H54 (cell line): Measurements from ENCODE around the gene RASIP1.

Source experiments
- DNase-seq: peaks from one replicate; pipeline ENCODE4 v3.0.0; 2011; ENCODE audit warnings: low spot score, mixed read lengths; ENCODE audit not compliant: insufficient read length
- FAIRE-seq: peaks from 3 replicates; lab custom pipeline; 2011; peaks lifted over from hg19 to GRCh38; lab: Jason Lieb, UNC
- POLR2A ChIP-seq: IDR thresholded peaks from 2 replicates; pipeline ENCODE4 v1.6.1; 2011; ENCODE audit warnings: low read depth, mild to moderate bottlenecking, low read length

RASIP1 gene

GRCh38 chr19:48673436-48674100 is 66.8 kb downstream of the RASIP1 start:
- no peak for TF ChIP-seq POLR2A
- FAIRE-seq, result no peak
- DNase-seq, result no peak

DNA sequence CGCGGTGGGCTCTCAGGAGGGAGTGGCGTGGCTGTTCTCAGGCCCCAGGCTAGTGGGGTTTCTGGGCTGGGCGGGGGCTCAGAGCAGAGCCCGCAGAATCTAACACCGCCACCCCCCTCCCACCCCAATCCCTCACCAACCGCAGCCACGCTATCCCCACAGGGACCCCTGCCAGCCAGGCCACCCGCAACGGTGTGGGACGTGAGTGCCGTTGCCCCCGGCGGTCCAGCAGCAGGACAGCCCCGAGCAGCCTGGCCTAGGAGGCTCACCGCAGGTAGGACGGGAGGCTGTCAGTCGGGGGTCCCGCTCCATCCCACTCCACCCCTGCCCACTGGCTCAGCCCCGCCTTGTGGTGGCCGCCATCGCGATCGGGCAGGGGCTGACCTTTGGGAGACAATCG is 67.4 kb downstream of the RASIP1 start, which contains the start of gene NTN5:
TSS of gene NTN5 (minus strand) at position 24 of the 400 bp plus-strand sequence. CDS start 2,031 bp downstream, outside the sequence.
- DNase-seq (no peak), FAIRE-seq (no peak)
- no peak for TF ChIP-seq POLR2A

DNA sequence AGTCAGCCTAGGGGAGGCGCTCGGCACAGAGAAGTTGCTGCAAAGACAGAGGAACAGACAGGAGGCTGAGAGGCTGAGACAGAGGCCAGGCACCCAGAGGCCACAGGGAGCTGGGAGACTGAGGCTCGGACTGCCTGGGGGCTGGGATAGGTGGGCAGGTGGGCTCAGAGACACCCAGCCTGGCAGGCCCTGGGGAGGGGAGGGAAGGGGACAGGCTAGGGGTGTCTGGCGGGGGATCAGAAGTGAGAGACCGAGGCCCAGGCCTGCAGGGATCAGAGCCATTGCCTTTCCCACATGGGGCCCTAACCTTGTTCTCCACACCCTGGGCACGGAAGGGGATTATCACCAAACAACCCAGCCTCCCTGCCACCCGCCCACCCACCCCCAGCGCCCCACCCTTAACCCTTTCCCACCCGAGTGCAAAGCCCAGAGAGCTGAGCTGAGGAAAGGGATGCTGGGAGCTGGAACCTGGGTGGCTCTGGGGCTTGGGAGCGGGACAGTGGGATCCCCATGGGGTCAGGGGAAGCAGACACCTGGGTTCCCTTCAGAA is 68.9 kb downstream of the RASIP1 start:
- no peak for TF ChIP-seq POLR2A
- FAIRE-seq, result no peak
- DNase-seq, result no peak

- no peak for DNase-seq
- no peak for FAIRE-seq
- TF ChIP-seq POLR2A, result no peak
These were observed 69.5 kb downstream of the RASIP1 start for GRCh38 chr19:48670699-48671445.
